Measurements from ENCODE around the gene METTL14. TPM values are rescaled to one million over a fixed set of nuclear protein-coding genes. Genes with fewer than 3 reads are reported as not detected.

Gene METTL14
- polyA plus RNA-seq, 3 donors = 6.6 to 19.2 (median 8.2) TPM

- peak overlapping the region in 1 of 7 donors; percentile 17 for H3K27ac Mint-ChIP-seq
- H3K9ac ChIP-seq (ENCODE audit: insufficient read depth, low read length, poor library complexity, severe bottlenecking) = no peak overlapping the region
Measured at GRCh38 chr4:118759481-118759880, 74.3 kb downstream of the METTL14 start.

GRCh38 chr4:118760092-118760491 lies 74.9 kb downstream of the METTL14 start:
- no peaks in the 10 kb centered on the region for H3K27me3 ChIP-seq (ENCODE audit: control insufficient read depth in 2 of 2, insufficient read depth in 2 of 2, low read length in 2 of 2)

More at GRCh38 chr4:118759481-118759880, 74.3 kb downstream of the METTL14 start:
- intact Hi-C loops (cut with micrococcal nuclease) = no loop called here
- no peak overlapping the region for H3K4me3 Mint-ChIP-seq
- WGBS (ENCODE audit: insufficient coverage) = 54% methylated on average over 2 of the region's 2 CpGs
- H3K36me3 ChIP-seq (replicated peaks in 1 of 2; ENCODE audit: control insufficient read depth in 1 of 2, insufficient read depth in 2 of 2, low read length in 2 of 2) = peaks cover 54 to 93% of the 10 kb centered on the region in 2 donors
- TF ChIP-seq CTCF (IDR thresholded peaks at IDR 0.05) = no peak
- no peak for DNase-seq
- no peak overlapping the region for H3K27ac ChIP-seq (ENCODE audit: low read depth in 1 of 2, low read length in 2 of 2)
- H3K9me3 Mint-ChIP-seq = no peaks in the 10 kb centered on the region
- no peak overlapping the region for H3K4me2 ChIP-seq (replicated peaks; ENCODE audit: extremely low read depth, low read length, poor library complexity, severe bottlenecking)
- no peak overlapping the region for H3K4me3 ChIP-seq (replicated peaks in 1 of 3; ENCODE audit: low read depth in 2 of 3, low read length in 3 of 3)
- H3K27me3 Mint-ChIP-seq (ENCODE audit: low read depth in 3 of 3) = no peaks in the 10 kb centered on the region
- H3K9me3 ChIP-seq (replicated peaks in 1 of 2; ENCODE audit: control insufficient read depth in 1 of 2, insufficient read depth in 1 of 2, low read length in 2 of 2) = no peaks in the 10 kb centered on the region
- H2AFZ ChIP-seq (ENCODE audit: insufficient read depth, low read depth, low read length, poor library complexity, severe bottlenecking) = no peak overlapping the region
- H3K27me3 ChIP-seq (ENCODE audit: control insufficient read depth in 2 of 2, insufficient read depth in 2 of 2, low read length in 2 of 2) = no peaks in the 10 kb centered on the region
- no peaks in the 10 kb centered on the region for H3K4me1 ChIP-seq (ENCODE audit: control insufficient read depth in 1 of 2, insufficient read depth in 2 of 2, low read length in 2 of 2)
- no peaks in the 10 kb centered on the region for H4K20me1 ChIP-seq (ENCODE audit: insufficient read depth, low read length)
- H3K36me3 Mint-ChIP-seq = peaks cover 72 to 79% of the 10 kb centered on the region in 2 donors
- no peaks in the 10 kb centered on the region for H3K79me2 ChIP-seq (ENCODE audit: insufficient read depth, low read length)
- H3K4me1 Mint-ChIP-seq = peaks cover 6% of the 10 kb centered on the region

More at GRCh38 chr4:118760092-118760491, 74.9 kb downstream of the METTL14 start:
- H4K20me1 ChIP-seq (ENCODE audit: insufficient read depth, low read length) = no peaks in the 10 kb centered on the region
- H3K27me3 Mint-ChIP-seq (ENCODE audit: low read depth in 3 of 3) = no peaks in the 10 kb centered on the region
- no peaks in the 10 kb centered on the region for H3K79me2 ChIP-seq (ENCODE audit: insufficient read depth, low read length)
- DNase-seq = no peak
- H3K27ac ChIP-seq (ENCODE audit: low read depth in 1 of 2, low read length in 2 of 2) = no peak overlapping the region
- 83% methylated on average over 3 of the region's 3 CpGs for WGBS (ENCODE audit: insufficient coverage)
- H3K27ac Mint-ChIP-seq = peak overlapping the region in 1 of 7 donors; percentile 48
- no peaks in the 10 kb centered on the region for H3K4me1 ChIP-seq (ENCODE audit: control insufficient read depth in 1 of 2, insufficient read depth in 2 of 2, low read length in 2 of 2)
- no peaks in the 10 kb centered on the region for H3K9me3 Mint-ChIP-seq
- no peak overlapping the region for H3K4me3 Mint-ChIP-seq
- H3K9me3 ChIP-seq (replicated peaks in 1 of 2; ENCODE audit: control insufficient read depth in 1 of 2, insufficient read depth in 1 of 2, low read length in 2 of 2) = no peaks in the 10 kb centered on the region
- no peak for TF ChIP-seq CTCF (IDR thresholded peaks at IDR 0.05)
- H3K9ac ChIP-seq (ENCODE audit: insufficient read depth, low read length, poor library complexity, severe bottlenecking) = no peak overlapping the region
- peaks cover 59 to 93% of the 10 kb centered on the region in 2 donors for H3K36me3 ChIP-seq (replicated peaks in 1 of 2; ENCODE audit: control insufficient read depth in 1 of 2, insufficient read depth in 2 of 2, low read length in 2 of 2)
- H3K4me2 ChIP-seq (replicated peaks; ENCODE audit: extremely low read depth, low read length, poor library complexity, severe bottlenecking) = no peak overlapping the region
- intact Hi-C loops (cut with micrococcal nuclease) = no loop called here
- peaks cover 72 to 78% of the 10 kb centered on the region in 2 donors for H3K36me3 Mint-ChIP-seq
- no peak overlapping the region for H2AFZ ChIP-seq (ENCODE audit: insufficient read depth, low read depth, low read length, poor library complexity, severe bottlenecking)
- peaks cover 6% of the 10 kb centered on the region for H3K4me1 Mint-ChIP-seq
- H3K4me3 ChIP-seq (replicated peaks in 1 of 3; ENCODE audit: low read depth in 2 of 3, low read length in 3 of 3) = no peak overlapping the region
